A549 (cell line): ENCODE measurements around the gene ZNF358. TPM values are rescaled to one million over a fixed set of nuclear protein-coding genes. Genes with fewer than 3 reads are reported as not detected.

Experiments
- ATAC-seq, 2 experiments: fragments of 200-7000 bp in 1 of 2; fragments of >200 bp in 1 of 2; cut with Nextera tagmentation in 1 of 2; cut with Tn5 transposase in 1 of 2; 3 replicates each; pipeline versions ENCODE4 v1.8.0 to v1.9.1; 2018 to 2020; ENCODE audit warnings: mild to moderate bottlenecking in 1 of 2, moderate library complexity in 1 of 2
- CTCF ChIA-PET: fragments of 300-600 bp; sonication (Branson Sonifier 250); formaldehyde crosslinking; extraction: SDS; loops from one replicate; lab custom pipeline; 2021; ENCODE audit warnings: antibody characterized with exemption, inconsistent platforms; lab: Yijun Ruan, JAX
- POLR2A ChIA-PET: fragments of 350-600 bp; formaldehyde crosslinking; extraction: SDS; loops from one replicate; lab custom pipeline; 2021; ENCODE audit warnings: antibody characterized with exemption, inconsistent platforms; lab: Yijun Ruan, JAX
- DNase-seq, 2 experiments: peaks; one replicate each; pipeline versions ENCODE4 v3.0.0 to v3.0.0-alpha.2; 2011 to 2016; ENCODE audit warnings: low read depth in 1 of 2, low spot score in 1 of 2
- FAIRE-seq: peaks from 2 replicates; lab custom pipeline; 2011; peaks lifted over from hg19 to GRCh38; lab: Jason Lieb, UNC
- H3K27ac ChIP-seq, 2 experiments: fragments of >200 bp; sonication (Bioruptor Twin); formaldehyde crosslinking; 3 replicates each; pipeline ENCODE4 v1.5.1; 2016 to 2017
- H3K4me1 ChIP-seq: fragments of >200 bp; sonication (Bioruptor Twin); formaldehyde crosslinking; 3 replicates; pipeline ENCODE4 v1.6.1; 2016
- H3K4me2 ChIP-seq: fragments of >200 bp; sonication (Bioruptor Twin); formaldehyde crosslinking; 3 replicates; pipeline ENCODE4 v1.6.1; 2016
- H3K4me3 ChIP-seq: fragments of >200 bp; sonication (Bioruptor Twin); formaldehyde crosslinking; 3 replicates; pipeline ENCODE4 v1.5.1; 2016
- H3K9me3 ChIP-seq: fragments of >200 bp; sonication (Bioruptor Twin); formaldehyde crosslinking; 3 replicates; pipeline ENCODE4 v1.6.1; 2016
- BCL3 ChIP-seq: fragments of >200 bp; sonication (Bioruptor Twin); formaldehyde crosslinking; IDR thresholded peaks from 3 replicates; pipeline ENCODE4 v1.6.1; 2016
- CBX2 ChIP-seq: fragments of 200-600 bp; sonication (generic); IDR thresholded peaks from 2 replicates; pipeline ENCODE4 v1.6.1; 2016; ENCODE audit warnings: low read depth, mild to moderate bottlenecking, borderline replicate concordance
- E2F6 ChIP-seq: IDR thresholded peaks from 2 replicates; pipeline ENCODE4 v1.6.1; 2012; ENCODE audit warnings: low read depth, borderline replicate concordance
- EHF ChIP-seq: fragments of 250-450 bp; sonication (Bioruptor Pico); IDR thresholded peaks from 2 replicates; pipeline ENCODE4 v1.5.0; 2020; ENCODE audit warnings: mild to moderate bottlenecking
- EP300 ChIP-seq, 2 experiments: fragments of >200 bp; sonication (Bioruptor Twin); formaldehyde crosslinking; IDR thresholded peaks; 2 replicates in 1 of 2; 3 replicates in 1 of 2; pipeline ENCODE4 v1.6.1; 2016 to 2017
- FOSL2 ChIP-seq, 2 experiments: fragments of 450-650 bp in 1 of 2; fragments of >200 bp in 1 of 2; sonication (Bioruptor Twin) in 1 of 2; formaldehyde crosslinking; IDR thresholded peaks; 2 replicates each; pipeline versions ENCODE4 v1.5.0 to v1.6.1; 2016 to 2020; ENCODE audit warnings: mild to moderate bottlenecking in 1 of 2, moderate library complexity in 1 of 2
- HES2 ChIP-seq: fragments of >200 bp; sonication (Bioruptor Twin); formaldehyde crosslinking; IDR thresholded peaks from 2 replicates; pipeline ENCODE4 v1.6.1; 2016
- KDM5A ChIP-seq: fragments of 200-600 bp; sonication (generic); IDR thresholded peaks from 2 replicates; pipeline ENCODE4 v1.6.1; 2016; ENCODE audit warnings: antibody characterized with exemption, mild to moderate bottlenecking
- MAX ChIP-seq: IDR thresholded peaks from 2 replicates; pipeline ENCODE4 v1.6.1; 2012
- NFE2L2 ChIP-seq: fragments of 150-350 bp; conservative IDR thresholded peaks from 2 replicates; pipeline ENCODE4 v1.6.1; 2014; ENCODE audit warnings: low read length
- NPAS2 ChIP-seq: fragments of 250-450 bp; sonication (Bioruptor Pico); IDR thresholded peaks from 2 replicates; pipeline ENCODE4 v1.8.0; 2022; ENCODE audit warnings: mild to moderate bottlenecking, moderate library complexity, borderline replicate concordance
- NR3C1 ChIP-seq: fragments of >200 bp; sonication (Bioruptor Twin); formaldehyde crosslinking; IDR thresholded peaks from 3 replicates; pipeline ENCODE4 v1.6.1; 2017
- POLR2AphosphoS2 ChIP-seq: conservative IDR thresholded peaks from 2 replicates; pipeline ENCODE4 v1.6.1; 2012; ENCODE audit warnings: low read length, improper control_type of control experiment, inconsistent platforms
- RCOR1 ChIP-seq: fragments of 150-350 bp; IDR thresholded peaks from 2 replicates; pipeline ENCODE4 v1.6.1; 2014; ENCODE audit warnings: antibody characterized with exemption, low read length, low read depth
- REST ChIP-seq: fragments of 200-600 bp; sonication (generic); IDR thresholded peaks from 2 replicates; pipeline ENCODE4 v1.6.1; 2016; ENCODE audit warnings: antibody characterized with exemption, mild to moderate bottlenecking, moderate library complexity
- RNF2 ChIP-seq: fragments of 200-600 bp; sonication (generic); IDR thresholded peaks from 2 replicates; pipeline ENCODE4 v1.6.1; 2016; ENCODE audit warnings: low read depth, mild to moderate bottlenecking, antibody characterized with exemption, moderate library complexity, borderline replicate concordance
- ZFP36 ChIP-seq: fragments of 450-650 bp; IDR thresholded peaks from 2 replicates; pipeline ENCODE4 v1.6.1; 2014; ENCODE audit warnings: borderline replicate concordance; ENCODE audit not compliant: partially characterized antibody
- ZSCAN20 ChIP-seq: fragments of 250-450 bp; sonication (Bioruptor Pico); IDR thresholded peaks from 2 replicates; pipeline ENCODE4 v1.8.0; 2022; ENCODE audit warnings: mild to moderate bottlenecking, moderate library complexity
- WGBS: methylation state at CpG from one replicate; pipeline ENCODE4 v1.1.6; 2017; ENCODE audit errors: missing lambda C conversion rate; 5-methylcytosine and 5-hydroxymethylcytosine counted together
- polyA plus RNA-seq, 4 experiments: library from polyadenylated mRNA; depleted of rRNA in 3 of 4; stranded (reverse); fragments of >200 nt; fragmentation: RNase III in 1 of 4; extraction: RNeasy Plus Mini Kit Qiagen cat#74134 plus additional on column Dnase treatment in 1 of 4; gene quantifications; 2 replicates in 3 of 4; 3 replicates in 1 of 4; pipeline ENCODE4 v1.2.3, GENCODE V29; 2011 to 2017

ZNF358 gene
- polyA plus RNA-seq, 2 of the 4 experiments (the other 2 are of a cell fraction): 9.5 to 14.0 TPM

- TF ChIP-seq BCL3: no peak
Measured at GRCh38 chr19:7494416-7495098, 21.3 kb upstream of the ZNF358 start (continued).

GRCh38 chr19:7497292-7497691, 18.6 kb upstream of the ZNF358 start:
- Histone ChIP-seq H3K4me2 (no peak overlapping the region), H3K4me1 (no peaks in the 10 kb centered on the region), H3K4me3 (no peak overlapping the region), H3K27ac (no peak overlapping the region), H3K9me3 (no peaks in the 10 kb centered on the region)
- POLR2A ChIA-PET: interaction anchor here (0.5 to 2.4 kb wide), 4 partner anchors 9 to 132 kb away, joined by 3 to 12 read pairs (median 4); partner anchors contain the start of genes PET100 and PEX11G
- no peak for TF ChIP-seq BCL3
- no peak for TF ChIP-seq E2F6
- TF ChIP-seq NR3C1: no peak
- no peak for TF ChIP-seq ZSCAN20 (CRISPR knock-in tag)
- TF ChIP-seq KDM5A: no peak
- TF ChIP-seq EP300 (IDR thresholded peaks at IDR 0.05): no peak
- no peak for TF ChIP-seq RNF2
- TF ChIP-seq HES2: no peak
- no peak for TF ChIP-seq ZFP36
- no peak for TF ChIP-seq NPAS2
- TF ChIP-seq RCOR1: no peak
- no peak for TF ChIP-seq NFE2L2
- no peak for TF ChIP-seq REST
- no peak for TF ChIP-seq EHF (CRISPR knock-in tag)
- no peak for TF ChIP-seq FOSL2 (IDR thresholded peaks at IDR 0.05)
- no peak for TF ChIP-seq FOSL2 (CRISPR knock-in tag; IDR thresholded peaks at IDR 0.05)
- no peak for TF ChIP-seq POLR2AphosphoS2
- TF ChIP-seq MAX: no peak
- TF ChIP-seq CBX2: no peak
- CTCF ChIA-PET: interaction anchor here (0.7 to 1.5 kb wide), 6 partner anchors 10 to 62 kb away, joined by 3 to 4 read pairs (median 3); no protein-coding TSS in a partner anchor
- WGBS: 43% methylated on average over 7 of the region's 7 CpGs
- FAIRE-seq (no peak), ATAC-seq (peak; percentile 68 to 83; a peak in 4 of 6 replicates), DNase-seq (no peak)
